Metanephros (tissue), 1 donor: ENCODE results near the gene OR51E1. TPM values are rescaled to one million over a fixed set of nuclear protein-coding genes. Genes with fewer than 3 reads are reported as not detected.

ENCODE experiments used
- total RNA-seq: library from RNA; depleted of rRNA; stranded (reverse); fragments of >200 nt; gene quantifications from one replicate; pipeline ENCODE4 v1.2.3, GENCODE V29; 2014

Gene OR51E1
- 1.3 TPM for total RNA-seq

GRCh38 chr11:4643682-4644081 lies at the start of gene OR51E1:
OR51E1 (plus strand) TSS chr11:4643982; CDS start chr11:4652527, 8,545 bp downstream.

GRCh38 chr11:4607781-4608666 lies 35.8 kb upstream of the OR51E1 start, which contains the start of gene TRIM68:
TRIM68 (minus strand) TSS chr11:4608231; CDS start chr11:4605504, 2,727 bp downstream.

GRCh38 chr11:4636962-4637661 lies 6.7 kb upstream of the OR51E1 start, which contains the start of gene OR51D1:
OR51D1 (plus strand) TSS chr11:4637477; CDS start chr11:4639791, 2,314 bp downstream.

GRCh38 chr11:4697585-4697984 lies 53.8 kb downstream of the OR51E1 start, which contains the start of gene OR51E2:
OR51E2 (minus strand) TSS chr11:4697853; CDS start chr11:4682711, 15,142 bp downstream.

GRCh38 chr11:4704054-4704789 lies 60.4 kb downstream of the OR51E1 start, which contains the start of gene MMP26:
MMP26 (plus strand) TSS chr11:4704784.

Other genes with a start within 250 kb of the OR51E1 start
- not detected for gene OR52K2, start 194.7 kb upstream of the OR51E1 start, total RNA-seq
- not detected for gene OR52K1, start 161.3 kb upstream of the OR51E1 start, total RNA-seq
- not detected for gene OR52M1, start 98.8 kb upstream of the OR51E1 start, total RNA-seq
- gene OR52I2, start 62.2 kb upstream of the OR51E1 start, total RNA-seq: not detected
- not detected for gene OR52I1, start 49.9 kb upstream of the OR51E1 start, total RNA-seq
- 13.7 TPM for gene TRIM68, start 35.8 kb upstream of the OR51E1 start, total RNA-seq
- not detected for gene OR51D1, start 6.5 kb upstream of the OR51E1 start, total RNA-seq
- gene OR51E2, start 53.9 kb downstream of the OR51E1 start, total RNA-seq: 0.23 TPM
- gene MMP26, start 60.8 kb downstream of the OR51E1 start, total RNA-seq: not detected
- gene OR51F1, start 126.0 kb downstream of the OR51E1 start, total RNA-seq: not detected
- gene OR52R1, start 160.4 kb downstream of the OR51E1 start, total RNA-seq: not detected
- gene OR51F2, start 177.3 kb downstream of the OR51E1 start, total RNA-seq: 0.18 TPM
- gene OR51S1, start 205.2 kb downstream of the OR51E1 start, total RNA-seq: not detected
- not detected for gene OR51T1, start 237.9 kb downstream of the OR51E1 start, total RNA-seq